ENCODE measurements around the gene HAUS8.
A peak's percentile ranks its signal among the peaks of the same experiment; 100 is the strongest.

Gene HAUS8

GRCh38 chr19:17077447-17078028 lies 2.3 kb upstream of the HAUS8 start:
- TF ChIP-seq ZBTB7A (IDR thresholded peaks at IDR 0.05; ENCODE audit: low read depth) (no peak), NFIC (IDR thresholded peaks at IDR 0.05) (no peak), TEAD4 (IDR thresholded peaks at IDR 0.05) (no peak), CREB1 (IDR thresholded peaks at IDR 0.05; ENCODE audit: low read depth) (no peak), FOXM1 (IDR thresholded peaks at IDR 0.05; ENCODE audit: borderline replicate concordance, low read depth) (no peak), TAF1 (IDR thresholded peaks at IDR 0.05; ENCODE audit: low read depth) (no peak), YY1 (IDR thresholded peaks at IDR 0.05; ENCODE audit: low read depth) (no peak), CEBPB (IDR thresholded peaks at IDR 0.05) (no peak), TCF12 (IDR thresholded peaks at IDR 0.05; ENCODE audit: low read depth) (no peak), RAD21 (IDR thresholded peaks at IDR 0.05; ENCODE audit: low read depth) (no peak)
- TF ChIP-seq, protein P1, sequence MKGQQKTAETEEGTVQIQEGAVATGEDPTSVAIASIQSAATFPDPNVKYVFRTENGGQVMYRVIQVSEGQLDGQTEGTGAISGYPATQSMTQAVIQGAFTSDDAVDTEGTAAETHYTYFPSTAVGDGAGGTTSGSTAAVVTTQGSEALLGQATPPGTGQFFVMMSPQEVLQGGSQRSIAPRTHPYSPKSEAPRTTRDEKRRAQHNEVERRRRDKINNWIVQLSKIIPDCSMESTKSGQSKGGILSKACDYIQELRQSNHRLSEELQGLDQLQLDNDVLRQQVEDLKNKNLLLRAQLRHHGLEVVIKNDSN (IDR thresholded peaks at IDR 0.05): no peak

GRCh38 chr19:17076543-17076991 lies 1.3 kb upstream of the HAUS8 start:
- TF ChIP-seq EP300 (IDR thresholded peaks at IDR 0.05; ENCODE audit: borderline replicate concordance) (no peak), ZBTB7A (IDR thresholded peaks at IDR 0.05; ENCODE audit: low read depth) (no peak), NFIC (IDR thresholded peaks at IDR 0.05) (no peak), YY1 (IDR thresholded peaks at IDR 0.05; ENCODE audit: low read depth) (no peak), TEAD4 (IDR thresholded peaks at IDR 0.05) (no peak)
- TF ChIP-seq, protein P1 (IDR thresholded peaks at IDR 0.05): no peak

- TF ChIP-seq ZBTB7A (IDR thresholded peaks at IDR 0.05; ENCODE audit: low read depth) (peak; percentile 79), EGR1 (IDR thresholded peaks at IDR 0.05) (no peak), NFIC (IDR thresholded peaks at IDR 0.05) (no peak), TCF12 (IDR thresholded peaks at IDR 0.05; ENCODE audit: low read depth) (no peak), RAD21 (IDR thresholded peaks at IDR 0.05; ENCODE audit: low read depth) (no peak)
Observed at GRCh38 chr19:17075864-17076542, 751 bp upstream of the HAUS8 start.

DNA sequence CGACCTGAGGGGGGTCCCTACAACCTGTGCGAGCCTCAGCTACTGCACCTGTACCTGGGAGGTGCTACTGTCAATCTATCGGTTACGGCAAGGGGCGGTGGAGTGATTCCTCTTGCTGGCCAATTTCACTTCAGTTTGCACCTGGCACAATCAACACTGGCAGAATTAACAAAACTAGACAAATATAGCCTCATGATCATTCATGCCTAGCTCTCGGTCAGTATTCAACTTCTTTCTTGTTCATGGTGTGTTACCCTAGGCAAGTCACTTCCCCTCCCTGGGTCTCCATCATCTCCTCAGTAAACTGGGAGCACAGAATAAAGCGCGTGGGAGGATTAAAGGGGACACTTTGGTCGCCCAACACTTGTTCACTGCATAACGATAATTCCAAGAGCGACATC lies 618 bp downstream of the HAUS8 start:
- TF ChIP-seq EGR1 (IDR thresholded peaks at IDR 0.05) (peak; percentile 38; the same call in 1 of the 2 replicates), REST (IDR thresholded peaks at IDR 0.05; ENCODE audit: low read depth) (no peak)

DNA sequence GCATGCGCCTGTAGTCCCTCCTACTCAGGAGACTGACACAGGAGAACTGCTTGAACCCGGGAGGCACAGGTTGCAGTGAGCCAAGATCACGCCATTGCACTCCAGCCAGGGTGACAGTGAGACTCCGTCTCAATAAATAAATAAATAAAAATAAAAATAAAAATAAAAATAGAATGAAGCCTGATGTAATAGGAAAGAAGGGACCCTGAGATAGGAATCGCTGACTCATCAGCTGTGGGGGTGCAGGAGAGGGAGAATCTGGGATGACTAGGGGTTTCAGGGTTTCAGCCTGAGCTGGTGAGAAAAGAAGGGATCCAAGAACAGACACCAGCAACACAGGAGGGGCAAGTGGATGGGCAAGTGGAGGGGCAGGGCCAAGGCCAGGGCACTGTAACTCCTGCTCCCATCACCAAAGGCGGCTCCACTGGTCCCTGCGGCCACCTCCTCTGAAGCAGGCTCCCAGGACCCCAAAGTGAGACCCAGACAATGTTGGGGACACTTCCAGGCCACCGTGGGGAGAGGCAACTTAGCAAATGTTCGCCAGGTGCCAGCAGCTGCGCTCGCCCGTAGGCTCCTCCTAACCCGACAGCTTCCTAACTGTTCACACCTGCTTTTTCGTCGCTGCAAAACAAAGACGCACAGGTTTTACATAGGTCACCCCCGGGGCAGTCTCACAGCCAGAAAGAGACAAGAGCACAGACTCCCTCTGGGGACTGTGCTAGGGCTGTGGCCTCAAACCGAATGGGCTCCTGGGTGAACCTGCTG lies 1.2 kb downstream of the HAUS8 start:
- TF ChIP-seq YY1 (IDR thresholded peaks at IDR 0.05; ENCODE audit: low read depth) (no peak), EGR1 (IDR thresholded peaks at IDR 0.05) (no peak), EP300 (IDR thresholded peaks at IDR 0.05; ENCODE audit: borderline replicate concordance) (no peak), CREB1 (IDR thresholded peaks at IDR 0.05; ENCODE audit: low read depth) (no peak), FOXM1 (IDR thresholded peaks at IDR 0.05; ENCODE audit: borderline replicate concordance, low read depth) (no peak)
- TF ChIP-seq, protein P1 (IDR thresholded peaks at IDR 0.05): no peak
- TF ChIP-seq, protein P2, sequence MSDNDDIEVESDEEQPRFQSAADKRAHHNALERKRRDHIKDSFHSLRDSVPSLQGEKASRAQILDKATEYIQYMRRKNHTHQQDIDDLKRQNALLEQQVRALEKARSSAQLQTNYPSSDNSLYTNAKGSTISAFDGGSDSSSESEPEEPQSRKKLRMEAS (IDR thresholded peaks at IDR 0.05): no peak

DNA sequence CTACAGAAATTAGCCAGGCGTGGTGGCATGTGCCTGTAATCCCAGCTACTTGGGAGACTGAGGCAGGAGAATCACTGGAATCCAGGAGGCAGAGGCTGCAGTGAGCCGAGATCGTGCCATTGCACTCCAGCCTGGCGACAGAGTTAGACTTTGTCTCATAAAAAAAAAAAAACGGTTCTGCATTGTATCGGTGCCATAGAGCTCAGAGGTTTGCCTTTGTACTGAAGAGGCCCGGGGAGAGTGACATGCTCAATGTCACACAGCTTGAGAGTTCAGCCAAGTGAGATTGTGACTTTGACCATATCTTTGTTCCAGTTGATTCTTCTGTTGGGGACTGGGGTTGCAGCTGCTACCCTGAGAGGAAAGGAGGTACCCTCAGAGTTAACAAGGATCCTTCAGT lies 4.3 kb downstream of the HAUS8 start:
- no peak for TF ChIP-seq ZBTB7A (IDR thresholded peaks at IDR 0.05; ENCODE audit: low read depth)
- no peak for TF ChIP-seq NFIC (IDR thresholded peaks at IDR 0.05)
- no peak for TF ChIP-seq RAD21 (IDR thresholded peaks at IDR 0.05; ENCODE audit: low read depth)
- no peak for TF ChIP-seq YY1 (IDR thresholded peaks at IDR 0.05; ENCODE audit: low read depth)
- TF ChIP-seq, protein P1 (IDR thresholded peaks at IDR 0.05): no peak
- TF ChIP-seq TEAD4 (IDR thresholded peaks at IDR 0.05): no peak

DNA sequence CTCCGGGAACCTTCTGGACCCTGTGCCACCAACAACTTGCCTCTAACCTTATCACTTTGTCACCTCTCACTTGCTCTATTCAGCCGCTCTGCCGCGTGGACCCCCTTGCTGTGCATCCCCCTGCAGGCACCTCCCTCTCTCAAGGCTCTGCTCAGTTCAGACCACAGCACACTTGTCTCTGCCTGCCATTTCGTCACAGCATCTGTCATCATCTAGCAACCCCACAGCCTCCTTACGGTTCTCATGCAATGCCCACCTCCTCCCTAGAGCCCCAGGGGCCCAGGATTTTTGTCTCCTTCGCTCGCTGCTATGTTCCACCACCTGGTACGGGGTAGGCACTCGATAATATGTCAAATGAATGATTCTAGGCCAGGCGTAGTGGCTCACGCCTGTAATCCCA lies 4.8 kb downstream of the HAUS8 start:
- TF ChIP-seq NFIC (IDR thresholded peaks at IDR 0.05) (no peak), YY1 (IDR thresholded peaks at IDR 0.05; ENCODE audit: low read depth) (no peak), TCF12 (IDR thresholded peaks at IDR 0.05; ENCODE audit: low read depth) (no peak), EP300 (IDR thresholded peaks at IDR 0.05; ENCODE audit: borderline replicate concordance) (no peak), RAD21 (IDR thresholded peaks at IDR 0.05; ENCODE audit: low read depth) (no peak), TAF1 (IDR thresholded peaks at IDR 0.05; ENCODE audit: low read depth) (no peak), CEBPB (IDR thresholded peaks at IDR 0.05) (no peak), REST (IDR thresholded peaks at IDR 0.05; ENCODE audit: low read depth) (no peak)
- TF ChIP-seq, protein P2 (IDR thresholded peaks at IDR 0.05): no peak

Data from Ishikawa (cell line).